GM18873 (cell line): ENCODE data around the gene PAPPA2.
"Not testable (repeated sequence)": the region's sequence is repeated elsewhere in the genome, so short reads cannot be mapped to it uniquely, and the experiment has no call there.

ENCODE experiments used
- ATAC-seq: cut with Tn5 transposase; IDR thresholded peaks from one replicate; pipeline ENCODE4 v1.9.1; 2021; ENCODE audit warnings: mild to moderate bottlenecking, moderate library complexity, moderate number of reproducible peaks; ENCODE audit not compliant: unreplicated experiment, low FRiP score

The PAPPA2 gene

DNA sequence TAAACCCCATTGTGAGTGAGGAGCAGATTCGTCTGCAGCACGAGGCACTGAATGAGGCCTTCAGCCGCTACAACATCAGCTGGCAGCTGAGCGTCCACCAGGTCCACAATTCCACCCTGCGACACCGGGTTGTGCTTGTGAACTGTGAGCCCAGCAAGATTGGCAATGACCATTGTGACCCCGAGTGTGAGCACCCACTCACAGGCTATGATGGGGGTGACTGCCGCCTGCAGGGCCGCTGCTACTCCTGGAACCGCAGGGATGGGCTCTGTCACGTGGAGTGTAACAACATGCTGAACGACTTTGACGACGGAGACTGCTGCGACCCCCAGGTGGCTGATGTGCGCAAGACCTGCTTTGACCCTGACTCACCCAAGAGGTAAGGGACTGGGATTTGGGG lies 132.2 kb downstream of the PAPPA2 start:
- ATAC-seq = no peak

DNA sequence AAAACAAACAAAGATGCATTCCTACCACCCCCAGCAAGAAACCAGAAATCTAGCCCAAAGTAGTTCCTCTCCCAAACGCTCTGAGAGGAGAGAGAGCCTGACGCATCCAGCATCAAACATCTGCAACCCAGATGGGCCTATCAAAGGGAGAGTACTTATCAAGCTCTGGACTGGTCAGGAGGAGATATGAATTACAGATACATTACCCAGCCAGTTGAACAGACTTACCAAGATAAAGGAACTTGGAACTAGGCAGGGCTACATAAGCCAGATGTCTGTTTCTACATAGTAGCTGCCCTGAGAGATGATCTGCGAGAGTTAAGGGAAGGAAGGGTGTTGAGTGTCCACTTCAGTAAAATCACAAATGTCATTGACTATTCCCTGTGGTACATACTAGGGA lies 138.4 kb downstream of the PAPPA2 start:
- no peak for ATAC-seq

DNA sequence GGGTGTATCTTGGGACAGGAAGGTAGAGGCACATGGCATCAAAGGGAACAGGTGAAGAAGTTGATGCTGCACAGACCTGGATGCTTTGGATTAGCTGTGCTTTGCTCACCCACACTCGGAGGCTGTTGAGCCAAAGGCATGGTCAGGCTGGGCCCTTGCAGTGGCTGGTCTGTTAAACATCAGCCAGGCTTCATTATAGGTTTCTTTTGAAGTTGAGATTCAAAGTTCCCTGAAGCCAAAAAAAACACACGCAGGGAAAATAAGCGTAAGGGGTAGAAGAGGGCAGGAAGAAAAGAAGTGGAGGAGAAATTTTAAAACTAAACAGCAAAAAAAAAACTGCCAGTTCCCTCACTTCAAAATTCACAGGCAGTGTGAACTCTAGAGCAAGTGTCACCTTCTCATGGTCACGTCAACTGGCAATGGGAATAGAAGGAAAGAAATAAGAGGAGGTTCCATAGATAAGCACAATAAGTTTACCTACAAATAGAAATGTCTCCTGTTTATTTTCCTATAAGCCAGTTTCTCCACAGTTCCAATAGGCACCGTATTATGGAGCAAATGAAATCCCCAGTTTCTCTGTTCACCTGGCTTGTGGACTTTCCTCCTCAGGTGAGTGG lies 139.5 kb downstream of the PAPPA2 start:
- no peak for ATAC-seq

DNA sequence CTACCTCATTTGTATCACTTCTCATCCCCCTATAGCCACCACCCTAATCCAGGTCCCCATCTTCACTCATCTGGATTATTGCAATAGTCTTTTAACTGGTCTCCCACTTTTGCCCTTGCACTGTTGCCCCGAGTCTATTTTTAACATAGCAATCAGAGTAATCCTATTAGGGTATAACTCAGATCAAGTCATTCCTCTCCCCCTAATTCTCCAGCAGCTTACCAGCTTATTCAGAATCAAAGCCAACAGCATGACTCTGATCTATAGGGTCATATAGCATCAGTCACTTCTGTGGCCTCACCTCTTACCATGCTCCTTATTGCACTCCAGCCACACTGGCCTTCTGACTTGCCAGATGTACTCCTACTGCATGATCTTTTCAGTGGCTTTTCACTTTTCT lies 140.7 kb downstream of the PAPPA2 start:
- ATAC-seq = no peak

DNA sequence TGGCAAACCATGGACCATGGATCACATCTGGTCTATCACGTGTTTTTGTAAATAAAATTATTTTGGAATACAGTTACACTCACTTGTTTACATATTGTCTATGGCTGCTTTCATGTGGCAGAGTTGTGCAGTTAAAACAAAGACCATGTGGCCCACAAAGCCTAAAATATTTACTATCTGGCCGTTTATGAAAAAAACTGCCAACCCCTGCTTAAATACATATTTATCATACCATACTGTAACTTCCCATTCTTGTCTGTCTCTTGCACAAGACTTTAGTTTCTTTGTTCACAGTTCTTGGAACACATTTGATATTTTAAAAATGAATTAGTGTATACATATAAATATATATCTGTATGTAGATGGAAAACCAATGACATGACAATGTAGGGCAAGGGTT lies 141.5 kb downstream of the PAPPA2 start:
- no peak for ATAC-seq

DNA sequence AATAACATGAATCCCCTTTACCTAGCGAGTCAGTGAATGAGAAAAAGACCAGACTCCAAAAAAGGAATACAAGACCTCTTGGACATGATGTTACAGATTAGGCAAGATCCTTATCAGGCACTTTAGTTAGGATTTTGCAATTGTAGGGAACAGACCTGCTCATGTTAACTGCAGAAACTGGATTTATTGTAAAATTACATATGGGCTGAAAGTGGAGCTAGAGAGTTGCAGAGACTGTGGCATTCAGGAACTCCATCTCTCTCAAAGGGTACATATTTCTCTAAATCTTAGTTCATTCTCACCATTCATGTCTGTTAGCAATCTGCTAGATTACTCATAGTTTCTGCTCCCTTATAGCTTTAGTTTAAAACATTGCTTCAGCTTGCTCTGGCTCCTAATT lies 142.2 kb downstream of the PAPPA2 start:
- no peak for ATAC-seq

DNA sequence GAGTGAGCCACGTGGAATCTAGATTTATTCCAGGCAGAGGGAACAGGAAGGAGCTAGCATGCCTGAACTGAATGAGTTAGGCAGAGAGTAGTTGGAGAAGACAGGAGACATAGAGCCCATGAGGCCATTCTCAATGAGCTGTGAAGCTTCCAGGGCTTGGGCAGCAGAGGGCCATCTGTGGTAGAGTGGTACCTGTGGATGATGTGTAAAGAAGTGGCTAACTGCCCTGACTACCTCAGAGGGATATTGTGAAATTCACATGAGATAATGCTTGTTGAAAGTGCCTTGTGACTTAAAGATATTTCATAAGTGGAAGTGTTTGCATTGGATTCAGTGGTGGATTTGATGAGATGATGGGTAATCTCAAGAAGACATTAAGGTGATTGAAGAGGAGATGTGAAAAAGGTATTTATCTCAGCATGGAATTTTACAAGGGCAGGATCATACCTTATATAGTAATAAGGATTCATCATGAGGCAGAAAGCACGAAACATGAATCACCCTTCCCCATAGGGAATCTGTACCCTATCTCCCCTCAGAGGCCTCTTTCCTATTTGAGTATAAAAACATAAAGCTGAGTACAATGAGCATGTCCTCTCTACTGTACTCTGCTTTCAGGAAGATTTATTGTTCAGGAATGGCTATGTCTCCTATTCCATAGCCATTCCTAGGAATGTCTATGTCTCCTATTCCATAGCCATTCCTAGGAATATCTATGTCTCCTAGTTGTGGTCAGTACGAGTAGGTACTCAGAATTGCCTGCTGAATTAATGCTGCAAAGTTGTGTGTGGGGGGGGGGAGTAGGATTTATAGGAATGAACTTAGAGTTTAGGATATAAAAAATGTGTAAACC lies 146.8 kb downstream of the PAPPA2 start:
- no peak for ATAC-seq

DNA sequence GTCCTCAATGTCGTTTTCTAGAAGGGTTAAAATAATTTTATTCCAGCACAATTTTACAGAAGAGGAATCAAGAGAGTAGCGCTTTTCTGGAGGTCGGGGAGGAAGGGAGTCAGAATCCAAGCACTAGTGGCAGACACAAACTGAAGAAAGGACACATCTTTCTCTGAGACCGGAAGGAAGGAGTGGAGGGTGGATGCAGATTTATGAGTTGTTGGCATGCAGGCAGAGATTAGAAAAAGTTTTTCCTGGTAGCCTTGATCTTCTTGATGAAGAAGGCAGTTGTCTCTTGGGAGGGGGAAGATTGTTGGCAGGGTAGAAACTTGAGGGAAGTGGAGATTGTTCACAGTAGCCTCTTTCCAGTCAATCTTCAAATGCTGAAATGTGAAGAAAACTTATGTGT lies 149.8 kb downstream of the PAPPA2 start:
- ATAC-seq = no peak

DNA sequence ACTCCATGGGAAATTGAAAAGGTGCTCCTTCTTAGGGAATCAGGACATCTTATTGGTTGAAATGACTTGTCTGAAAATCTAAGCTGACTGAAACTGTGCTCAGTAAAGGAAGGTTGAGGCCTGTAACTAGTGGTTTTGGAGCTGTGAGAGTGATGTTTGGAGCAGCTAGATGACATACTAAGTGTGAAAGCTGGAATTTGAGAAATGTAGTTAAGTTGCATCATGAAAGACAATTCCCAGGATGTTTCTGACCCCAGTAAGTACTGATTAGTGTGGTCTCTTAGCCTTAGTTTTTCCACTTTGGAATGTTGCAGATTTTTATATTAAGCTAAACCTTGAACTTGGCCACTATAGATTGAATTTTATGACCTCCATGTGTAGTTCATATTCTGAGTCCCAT lies 154.9 kb downstream of the PAPPA2 start:
- ATAC-seq = no peak

DNA sequence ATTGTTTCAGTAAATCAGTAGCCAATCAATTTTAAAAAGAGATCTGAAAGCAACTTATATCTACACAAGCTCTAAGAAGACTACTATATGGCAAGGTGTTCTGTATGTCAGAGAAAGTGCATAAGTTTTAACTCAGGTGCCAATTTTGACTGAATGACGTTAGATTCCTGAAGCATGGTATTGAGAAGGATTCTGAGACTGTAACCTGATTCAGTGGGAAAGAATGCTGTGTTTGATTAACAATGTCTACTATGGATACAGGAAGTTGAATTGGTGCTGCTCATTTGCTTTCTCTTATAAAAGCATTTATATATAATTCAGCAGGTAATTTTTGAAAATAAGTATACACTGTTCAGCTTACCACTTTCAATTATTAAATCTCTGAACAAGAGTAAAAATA lies 156.3 kb downstream of the PAPPA2 start:
- no peak for ATAC-seq

DNA sequence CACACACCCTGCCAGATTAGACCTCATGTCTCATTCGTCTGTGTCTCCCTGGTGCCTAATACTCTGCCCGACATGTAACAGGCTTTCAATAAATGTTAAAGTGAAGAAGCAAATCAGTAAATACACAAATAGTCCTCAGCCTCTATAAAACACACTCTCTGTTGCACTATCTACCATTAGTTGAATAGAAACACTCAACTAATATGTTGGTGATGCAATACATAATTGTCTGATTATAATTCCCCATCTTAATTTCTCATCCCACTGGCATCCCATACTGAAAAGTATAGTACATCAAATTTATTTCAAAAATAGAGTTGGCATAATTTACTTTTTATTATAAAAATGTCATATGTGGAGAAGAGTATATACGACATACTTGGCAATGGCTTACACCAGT lies 162.4 kb downstream of the PAPPA2 start:
- no peak for ATAC-seq

DNA sequence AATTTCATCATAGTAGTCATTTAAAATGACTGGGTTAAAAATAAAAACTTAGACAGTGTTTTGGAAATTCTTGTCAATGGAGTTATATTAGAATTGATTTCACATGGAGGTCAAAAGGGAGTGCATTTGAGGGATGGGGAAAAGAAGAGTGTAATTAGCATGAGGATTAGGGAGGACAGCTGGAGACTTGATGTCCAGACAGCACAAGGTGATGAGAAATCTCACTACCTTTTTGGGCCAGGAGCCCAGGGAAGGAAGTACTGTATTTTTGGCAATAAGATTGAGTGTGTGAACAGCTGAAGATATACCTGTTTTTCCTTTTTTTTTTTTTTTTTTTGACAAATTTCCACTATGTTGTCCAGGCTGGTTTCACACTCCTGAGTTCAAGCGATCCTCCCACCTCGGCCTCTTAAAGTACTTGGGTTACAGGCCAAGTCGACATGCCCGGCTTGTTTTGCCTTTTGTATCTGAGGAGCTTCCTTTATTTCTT lies 163.6 kb downstream of the PAPPA2 start:
- ATAC-seq = no peak

DNA sequence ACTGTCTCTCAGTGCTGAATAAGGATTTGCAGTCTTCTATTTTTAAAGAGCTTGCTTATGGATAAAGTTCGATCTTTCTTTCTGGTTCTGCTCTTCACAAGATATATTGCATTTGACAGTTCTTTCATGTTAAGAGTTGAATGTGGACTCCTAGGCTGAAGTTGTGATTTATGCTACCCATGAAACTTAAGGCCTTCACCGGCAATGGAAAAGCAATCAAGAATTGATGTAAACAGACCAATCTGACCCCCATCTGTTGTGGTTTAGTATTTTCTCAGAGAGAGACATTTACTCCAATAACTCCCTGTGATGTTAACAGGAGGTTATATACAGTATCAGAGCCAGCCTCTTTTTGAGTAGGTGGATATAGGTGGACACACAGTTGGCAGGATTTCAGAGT lies 165.8 kb downstream of the PAPPA2 start:
- no peak for ATAC-seq

DNA sequence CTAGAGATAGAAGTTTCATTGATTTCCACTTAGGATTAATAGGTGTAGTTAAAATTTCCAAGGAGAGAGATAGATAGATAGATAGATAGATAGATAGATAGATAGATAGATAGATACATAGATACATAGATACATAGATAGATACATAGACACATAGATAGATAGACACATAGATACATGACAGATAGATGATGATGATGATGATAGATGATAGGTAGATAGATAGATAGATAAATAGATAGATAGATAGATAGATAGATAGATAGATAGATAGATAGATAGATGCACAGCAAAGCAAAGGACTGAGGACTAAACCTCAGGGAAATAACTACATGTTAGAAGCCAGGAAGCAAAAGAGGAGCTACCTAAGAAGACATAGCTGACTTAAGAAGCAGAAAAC lies 171.8 kb downstream of the PAPPA2 start:
- ATAC-seq = not testable (repeated sequence)

DNA sequence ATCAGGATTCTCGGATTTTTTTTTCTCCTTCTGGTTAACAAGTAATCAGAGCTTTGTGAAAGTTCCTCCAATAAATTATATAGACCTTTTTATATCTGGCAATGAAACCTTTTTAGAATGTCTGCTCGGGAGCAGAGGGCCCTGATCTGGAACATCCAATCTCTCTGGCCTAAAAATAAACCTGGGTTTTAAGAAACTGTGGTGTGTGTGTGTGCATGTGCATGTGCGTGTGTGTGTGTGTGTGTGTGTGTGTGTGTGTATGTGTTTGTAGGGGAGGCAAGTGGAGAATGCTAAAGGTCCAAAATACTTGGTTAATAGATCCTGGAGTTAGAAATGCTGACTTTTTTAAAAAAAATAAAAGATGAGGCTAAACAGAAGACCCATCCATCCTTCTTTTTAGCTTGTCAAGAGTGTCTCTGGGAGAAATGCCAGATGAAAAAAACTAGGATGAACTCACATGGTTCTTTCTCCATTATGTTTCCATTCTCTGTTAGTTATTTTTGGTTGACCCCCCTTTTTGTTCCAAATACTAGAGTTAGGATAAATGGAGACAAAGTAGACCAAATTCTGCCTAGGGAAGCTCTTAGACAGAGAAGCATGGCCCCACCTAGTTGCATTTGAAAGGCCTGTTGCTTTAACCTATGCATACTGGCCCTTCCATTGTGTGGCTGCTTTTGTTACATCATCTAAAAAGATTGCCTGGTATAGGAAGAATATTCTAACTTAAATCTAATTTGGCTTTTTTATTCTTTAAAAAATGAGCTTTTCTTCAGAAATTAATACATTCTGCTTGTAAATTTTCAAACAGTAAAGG lies 175.9 kb downstream of the PAPPA2 start:
- ATAC-seq = no peak

DNA sequence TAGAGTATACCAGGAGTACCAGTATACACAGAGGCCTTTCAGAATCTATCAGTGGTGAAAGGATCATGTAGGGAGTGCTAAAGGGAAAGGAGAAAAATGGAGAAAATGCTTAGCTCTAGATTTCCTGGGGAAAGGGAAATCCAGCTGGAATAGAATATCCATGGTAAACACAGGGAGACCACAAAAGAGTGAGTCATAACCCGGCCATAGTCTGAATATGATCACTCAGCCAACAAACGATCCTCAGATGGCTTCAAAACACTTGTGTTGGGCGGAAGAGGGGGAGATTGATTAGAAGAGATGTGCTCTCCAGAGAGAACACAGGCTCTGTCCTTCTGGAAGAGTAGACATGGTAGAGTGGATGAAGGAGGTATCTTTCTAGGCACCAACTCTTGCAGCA lies 180.6 kb downstream of the PAPPA2 start:
- no peak for ATAC-seq

DNA sequence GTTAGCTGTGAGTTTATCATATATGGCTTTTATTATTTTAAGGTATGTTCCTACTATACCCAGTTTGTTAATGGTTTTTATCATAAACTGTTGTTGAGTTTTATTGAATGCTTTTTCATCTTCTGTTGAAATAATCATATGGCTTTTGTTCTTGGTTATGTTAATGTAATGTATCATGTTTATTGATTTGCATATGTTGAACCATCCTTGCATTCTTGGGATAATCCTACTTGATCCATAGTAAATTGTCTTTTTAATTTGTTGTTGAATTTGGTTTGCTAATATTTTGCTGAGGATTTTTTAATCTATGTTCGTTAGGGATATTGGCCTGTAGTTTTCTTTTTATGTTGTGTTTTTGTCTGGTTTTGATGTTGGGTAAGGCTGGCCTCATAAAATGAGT lies 185.6 kb downstream of the PAPPA2 start:
- ATAC-seq = no peak

DNA sequence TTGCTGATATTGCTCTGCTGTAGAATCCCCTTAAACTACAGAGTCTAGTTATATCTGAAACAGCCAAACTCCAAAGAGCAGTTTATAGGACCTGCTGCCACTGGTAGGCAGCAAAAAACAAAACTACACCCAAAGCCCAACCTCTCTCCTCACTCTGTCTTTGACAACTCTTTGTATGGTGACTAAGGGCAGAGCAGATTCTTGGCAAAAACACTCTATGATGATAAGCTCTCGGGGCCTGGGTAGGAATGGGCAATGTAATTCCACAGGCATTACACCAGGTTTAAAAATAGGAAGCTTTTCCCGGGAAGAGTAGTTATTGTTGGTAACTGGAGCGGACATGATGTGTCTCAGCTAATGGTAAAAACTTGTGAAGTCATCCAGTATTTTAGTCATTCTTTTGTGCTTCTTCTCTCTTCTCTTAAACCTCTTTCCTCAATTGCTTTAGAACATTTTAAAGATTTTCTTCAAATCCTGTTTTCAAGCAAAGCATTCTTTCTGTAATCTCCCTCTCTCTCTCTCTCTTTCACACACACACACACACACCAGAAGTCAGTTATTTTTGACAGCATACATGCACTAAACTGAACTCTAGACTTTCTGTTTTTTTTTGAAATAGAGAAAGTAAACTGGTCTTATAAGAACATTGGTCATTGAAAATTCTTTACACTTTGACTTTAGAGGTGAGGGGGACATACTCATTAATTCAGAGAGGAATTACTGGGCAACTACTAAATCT lies 193.5 kb downstream of the PAPPA2 start:
- no peak for ATAC-seq

DNA sequence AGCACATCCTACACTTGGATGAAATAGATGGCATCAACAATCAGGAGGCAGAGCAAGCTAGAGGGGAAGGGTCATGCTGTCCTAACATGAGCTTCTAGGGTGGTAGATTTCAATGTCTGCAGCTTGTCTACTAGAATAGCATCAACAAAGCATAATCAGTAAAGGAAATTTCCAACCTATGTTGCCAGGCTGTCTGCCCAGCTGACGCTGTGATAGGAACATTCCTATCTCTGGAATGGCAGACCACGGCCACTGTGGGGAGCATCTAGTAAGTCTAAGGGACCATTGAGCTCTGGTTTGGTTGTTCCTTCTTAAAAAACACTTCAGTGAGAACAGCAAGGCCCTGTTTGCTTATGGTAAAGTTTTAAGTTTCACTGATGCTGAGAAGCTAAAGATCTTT lies 206.8 kb downstream of the PAPPA2 start:
- no peak for ATAC-seq

DNA sequence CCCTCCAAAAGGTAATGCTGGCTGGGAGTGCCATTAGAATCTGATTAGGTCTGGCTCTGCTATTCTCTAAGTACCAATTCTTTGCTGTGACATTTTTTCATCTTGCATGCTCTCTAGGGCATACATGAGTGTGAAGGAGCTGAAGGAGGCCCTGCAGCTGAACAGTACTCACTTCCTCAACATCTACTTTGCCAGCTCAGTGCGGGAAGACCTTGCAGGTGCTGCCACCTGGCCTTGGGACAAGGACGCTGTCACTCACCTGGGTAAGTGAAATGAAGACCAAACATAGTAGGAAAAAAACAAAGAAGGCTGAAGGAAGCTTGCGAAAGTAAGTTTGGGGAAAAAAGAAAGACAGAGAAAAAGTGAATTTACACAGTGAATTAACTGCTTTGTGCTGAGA lies 207.9 kb downstream of the PAPPA2 start:
- ATAC-seq = no peak
